Endodermal cell (in vitro differentiated cells): ENCODE data around the gene MYF5. TPM values are rescaled to one million over a fixed set of nuclear protein-coding genes. Genes with fewer than 3 reads are reported as not detected.

Experiments
- DNase-seq: peaks from one replicate; pipeline ENCODE4 v3.0.0-alpha.2; 2017
- H3K27ac ChIP-seq: 2 replicates; pipeline ENCODE4 v1.5.1; 2013; ENCODE audit warnings: mild to moderate bottlenecking, low read depth, low read length, moderate library complexity
- H3K27me3 ChIP-seq: 2 replicates; pipeline ENCODE4 v1.6.1; 2013; ENCODE audit warnings: mild to moderate bottlenecking, low read length, moderate library complexity; ENCODE audit not compliant: insufficient read depth, control insufficient read depth, poor library complexity, severe bottlenecking
- H3K36me3 ChIP-seq: 2 replicates; pipeline ENCODE4 v1.7.0; 2013; ENCODE audit warnings: mild to moderate bottlenecking, low read length, moderate library complexity; ENCODE audit not compliant: control insufficient read depth, insufficient read depth
- H3K4me1 ChIP-seq: one replicate; pipeline ENCODE4 v1.7.0; 2013; ENCODE audit warnings: low read length; ENCODE audit not compliant: control insufficient read depth, insufficient read depth
- H3K4me3 ChIP-seq: 2 replicates; pipeline ENCODE4 v1.5.1; 2013; ENCODE audit warnings: mild to moderate bottlenecking, low read length, moderate library complexity
- H3K9ac ChIP-seq: 2 replicates; pipeline ENCODE4 v1.6.1; 2013; ENCODE audit warnings: mild to moderate bottlenecking, low read length, moderate library complexity; ENCODE audit not compliant: poor library complexity, severe bottlenecking; ENCODE audit errors: extremely low read depth
- H3K9me3 ChIP-seq: 2 replicates; pipeline ENCODE4 v1.6.1; 2013; ENCODE audit warnings: mild to moderate bottlenecking, low read length, moderate library complexity; ENCODE audit not compliant: control insufficient read depth
- H3K27ac Mint-ChIP-seq: 2 replicates; pipeline ENCODE4 v1.8.0; 2020; ENCODE audit warnings: mixed read lengths
- H3K27me3 Mint-ChIP-seq: 2 replicates; pipeline ENCODE4 v1.8.0; 2021; ENCODE audit warnings: mild to moderate bottlenecking, mixed read lengths; ENCODE audit not compliant: insufficient read depth
- H3K36me3 Mint-ChIP-seq: 2 replicates; pipeline ENCODE4 v1.8.0; 2020; ENCODE audit warnings: low read depth, mixed read lengths
- H3K4me1 Mint-ChIP-seq: 2 replicates; pipeline ENCODE4 v1.8.0; 2020; ENCODE audit warnings: mixed read lengths
- H3K4me3 Mint-ChIP-seq: 2 replicates; pipeline ENCODE4 v1.8.0; 2020; ENCODE audit warnings: mild to moderate bottlenecking, moderate library complexity, mixed read lengths
- H3K9me3 Mint-ChIP-seq: 2 replicates; pipeline ENCODE4 v1.8.0; 2020; ENCODE audit warnings: mild to moderate bottlenecking, mixed read lengths
- CTCF ChIP-seq: fragments of 200-600 bp; sonication (generic); conservative IDR thresholded peaks from 2 replicates; pipeline ENCODE4 v1.5.0; 2021; ENCODE audit warnings: antibody characterized with exemption, mild to moderate bottlenecking
- WGBS, 2 experiments: methylation state at CpG; one replicate each; pipeline versions ENCODE4 v1.1.5 to v1.1.7; 2013; ENCODE audit warnings: missing lambda C conversion rate in 2 of 2, mixed read lengths in 1 of 2; ENCODE audit not compliant: insufficient coverage in 1 of 2, insufficient read length in 1 of 2; 5-methylcytosine and 5-hydroxymethylcytosine counted together
- total RNA-seq, 2 donors: library from RNA; stranded (reverse); fragmentation: NEBNext Ultra II Directional in 1 of 2; extraction: Animal tissue kit (Norgen Biotek cat#: 25700) in 1 of 2; gene quantifications; 2 replicates in 1 of 2; 3 replicates in 1 of 2; pipeline ENCODE4 v1.2.1, GENCODE V29; 2021

MYF5 gene
- total RNA-seq, 2 donors from 2014 or later, result not detected

- peaks cover 7% of the 10 kb centered on the region for H3K4me1 ChIP-seq
- no peaks in the 10 kb centered on the region for H3K36me3 ChIP-seq
- H3K9ac ChIP-seq, result no peak overlapping the region
- DNase-seq, result no peak
- no peak for TF ChIP-seq CTCF
- no peaks in the 10 kb centered on the region for H3K9me3 ChIP-seq
- H3K27me3 ChIP-seq, result peaks cover 6% of the 10 kb centered on the region
- peaks cover 10% of the 10 kb centered on the region for H3K4me1 Mint-ChIP-seq
- peaks cover 19% of the 10 kb centered on the region for H3K27me3 Mint-ChIP-seq
- no peak overlapping the region for H3K4me3 Mint-ChIP-seq
- no peaks in the 10 kb centered on the region for H3K36me3 Mint-ChIP-seq
- no peak overlapping the region for H3K27ac Mint-ChIP-seq
- no peak overlapping the region for H3K27ac ChIP-seq
- no peaks in the 10 kb centered on the region for H3K9me3 Mint-ChIP-seq
- H3K4me3 ChIP-seq, result no peak overlapping the region
- 92% methylated on average over 2 of the region's 2 CpGs; no CpG with 5 or more reads in 1 of the 2 experiments for WGBS, 2 experiments
These were observed 16.4 kb upstream of the MYF5 start for GRCh38 chr12:80700327-80700726.

GRCh38 chr12:80701388-80701787 is 15.3 kb upstream of the MYF5 start:
- no peaks in the 10 kb centered on the region for H3K36me3 ChIP-seq
- H3K27ac ChIP-seq, result no peak overlapping the region
- no peak for DNase-seq
- peaks cover 14% of the 10 kb centered on the region for H3K27me3 ChIP-seq
- 86% methylated on average over 2 of the region's 2 CpGs; no CpG with 5 or more reads in 1 of the 2 experiments for WGBS, 2 experiments
- Mint-ChIP-seq H3K4me3 (no peak overlapping the region), H3K4me1 (peaks cover 10% of the 10 kb centered on the region), H3K9me3 (no peaks in the 10 kb centered on the region), H3K27me3 (peaks cover 30% of the 10 kb centered on the region), H3K27ac (no peak overlapping the region), H3K36me3 (no peaks in the 10 kb centered on the region)
- H3K4me1 ChIP-seq, result peaks cover 7% of the 10 kb centered on the region
- H3K9me3 ChIP-seq, result no peaks in the 10 kb centered on the region
- no peak for TF ChIP-seq CTCF
- no peak overlapping the region for H3K9ac ChIP-seq
- H3K4me3 ChIP-seq, result no peak overlapping the region

DNA sequence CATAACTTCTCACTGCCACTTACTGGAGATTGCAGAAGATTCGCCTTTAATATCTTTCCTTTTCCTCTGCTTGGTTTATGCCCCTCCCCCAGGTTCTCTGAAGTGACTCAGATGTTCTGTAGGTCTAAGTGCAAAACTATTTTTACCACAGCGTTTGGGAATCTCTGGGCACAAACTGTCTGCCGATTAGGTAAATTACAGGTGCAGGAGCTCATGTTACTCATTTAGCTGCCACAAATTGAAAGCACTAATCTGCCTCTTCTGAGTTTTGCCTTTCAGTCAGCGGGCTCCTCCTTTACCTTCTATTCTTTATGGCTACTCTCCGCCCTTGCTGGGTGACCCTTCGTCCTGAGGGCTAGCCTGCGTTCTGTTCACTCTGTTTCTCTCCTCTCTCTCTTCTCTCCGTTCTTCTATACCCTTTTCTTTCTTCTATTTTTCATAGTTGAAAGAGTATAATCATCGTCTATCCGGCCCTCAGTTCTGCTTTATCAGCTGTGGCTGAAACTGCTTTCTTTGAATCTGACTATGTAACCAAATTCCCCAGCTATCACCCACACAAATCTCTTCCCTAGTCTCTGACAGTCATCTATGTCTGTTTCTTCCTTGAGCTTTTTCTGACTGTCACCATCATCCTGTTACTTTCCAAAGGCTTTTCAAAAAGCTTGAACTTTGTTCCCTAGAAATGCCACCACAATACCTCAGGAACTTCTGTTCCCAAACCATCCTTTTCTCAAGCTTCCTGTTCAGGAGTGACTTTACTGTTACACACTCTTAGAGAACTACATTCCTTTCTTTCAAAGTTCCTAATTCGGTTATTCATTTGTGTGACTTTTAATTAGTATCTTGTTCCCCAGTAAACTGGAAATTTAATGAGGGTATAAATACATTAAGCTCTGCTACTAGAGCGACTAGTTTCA is 13.6 kb upstream of the MYF5 start:
- peaks cover 43% of the 10 kb centered on the region for H3K27me3 Mint-ChIP-seq

More for the DNA sequence above, 13.6 kb upstream of the MYF5 start:
- H3K4me3 Mint-ChIP-seq, result no peak overlapping the region
- H3K27ac ChIP-seq, result no peak overlapping the region
- no peaks in the 10 kb centered on the region for H3K36me3 Mint-ChIP-seq
- DNase-seq, result no peak
- 72 to 76% methylated on average over 10 to 12 of the region's 12 CpGs for WGBS, 2 experiments
- H3K4me1 ChIP-seq, result peaks cover 7% of the 10 kb centered on the region
- no peak for TF ChIP-seq CTCF
- peaks cover 26% of the 10 kb centered on the region for H3K27me3 ChIP-seq
- H3K4me1 Mint-ChIP-seq, result peaks cover 13% of the 10 kb centered on the region
- H3K9ac ChIP-seq, result no peak overlapping the region
- no peak overlapping the region for H3K27ac Mint-ChIP-seq
- no peak overlapping the region for H3K4me3 ChIP-seq
- H3K9me3 Mint-ChIP-seq, result no peaks in the 10 kb centered on the region
- H3K36me3 ChIP-seq, result no peaks in the 10 kb centered on the region
- no peaks in the 10 kb centered on the region for H3K9me3 ChIP-seq
